WERI-Rb-1 (cell line): ENCODE data around the gene CRYBB3.

Source experiments
- DNase-seq: peaks from one replicate; pipeline ENCODE4 v3.0.0-alpha.2; 2020
- H3K27ac ChIP-seq: fragments of 250-450 bp; sonication (Bioruptor Pico); 2 replicates; pipeline ENCODE4 v1.5.1; 2020; ENCODE audit warnings: mild to moderate bottlenecking, moderate library complexity
- H3K27me3 ChIP-seq: fragments of 250-450 bp; sonication (Bioruptor Pico); 2 replicates; pipeline ENCODE4 v1.5.1; 2021; ENCODE audit warnings: mild to moderate bottlenecking, low read depth, moderate library complexity; ENCODE audit not compliant: insufficient read depth, severe bottlenecking
- H3K36me3 ChIP-seq: fragments of 250-450 bp; sonication (Bioruptor Pico); 2 replicates; pipeline ENCODE4 v1.5.1; 2020; ENCODE audit warnings: mild to moderate bottlenecking, moderate library complexity
- H3K4me3 ChIP-seq: 2 replicates; pipeline ENCODE4 v1.5.1; 2011; ENCODE audit warnings: low read depth, mild to moderate bottlenecking, control low read depth, low read length
- H3K9me3 ChIP-seq: fragments of 250-450 bp; sonication (Bioruptor Pico); 2 replicates; pipeline ENCODE4 v1.5.1; 2021; ENCODE audit warnings: mild to moderate bottlenecking, moderate library complexity; ENCODE audit not compliant: severe bottlenecking
- TF ChIP-seq, protein P1 (sequence below): IDR thresholded peaks from 2 replicates; pipeline ENCODE4 v1.5.1; 2011; ENCODE audit warnings: low read depth, mild to moderate bottlenecking, control low read depth, inconsistent platforms, low read length

Gene CRYBB3

GRCh38 chr22:25160120-25160996 lies 39.3 kb upstream of the CRYBB3 start:
- TF ChIP-seq, protein P1, sequence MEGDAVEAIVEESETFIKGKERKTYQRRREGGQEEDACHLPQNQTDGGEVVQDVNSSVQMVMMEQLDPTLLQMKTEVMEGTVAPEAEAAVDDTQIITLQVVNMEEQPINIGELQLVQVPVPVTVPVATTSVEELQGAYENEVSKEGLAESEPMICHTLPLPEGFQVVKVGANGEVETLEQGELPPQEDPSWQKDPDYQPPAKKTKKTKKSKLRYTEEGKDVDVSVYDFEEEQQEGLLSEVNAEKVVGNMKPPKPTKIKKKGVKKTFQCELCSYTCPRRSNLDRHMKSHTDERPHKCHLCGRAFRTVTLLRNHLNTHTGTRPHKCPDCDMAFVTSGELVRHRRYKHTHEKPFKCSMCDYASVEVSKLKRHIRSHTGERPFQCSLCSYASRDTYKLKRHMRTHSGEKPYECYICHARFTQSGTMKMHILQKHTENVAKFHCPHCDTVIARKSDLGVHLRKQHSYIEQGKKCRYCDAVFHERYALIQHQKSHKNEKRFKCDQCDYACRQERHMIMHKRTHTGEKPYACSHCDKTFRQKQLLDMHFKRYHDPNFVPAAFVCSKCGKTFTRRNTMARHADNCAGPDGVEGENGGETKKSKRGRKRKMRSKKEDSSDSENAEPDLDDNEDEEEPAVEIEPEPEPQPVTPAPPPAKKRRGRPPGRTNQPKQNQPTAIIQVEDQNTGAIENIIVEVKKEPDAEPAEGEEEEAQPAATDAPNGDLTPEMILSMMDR = no peak
- no peaks in the 10 kb centered on the region for H3K27me3 ChIP-seq

DNA sequence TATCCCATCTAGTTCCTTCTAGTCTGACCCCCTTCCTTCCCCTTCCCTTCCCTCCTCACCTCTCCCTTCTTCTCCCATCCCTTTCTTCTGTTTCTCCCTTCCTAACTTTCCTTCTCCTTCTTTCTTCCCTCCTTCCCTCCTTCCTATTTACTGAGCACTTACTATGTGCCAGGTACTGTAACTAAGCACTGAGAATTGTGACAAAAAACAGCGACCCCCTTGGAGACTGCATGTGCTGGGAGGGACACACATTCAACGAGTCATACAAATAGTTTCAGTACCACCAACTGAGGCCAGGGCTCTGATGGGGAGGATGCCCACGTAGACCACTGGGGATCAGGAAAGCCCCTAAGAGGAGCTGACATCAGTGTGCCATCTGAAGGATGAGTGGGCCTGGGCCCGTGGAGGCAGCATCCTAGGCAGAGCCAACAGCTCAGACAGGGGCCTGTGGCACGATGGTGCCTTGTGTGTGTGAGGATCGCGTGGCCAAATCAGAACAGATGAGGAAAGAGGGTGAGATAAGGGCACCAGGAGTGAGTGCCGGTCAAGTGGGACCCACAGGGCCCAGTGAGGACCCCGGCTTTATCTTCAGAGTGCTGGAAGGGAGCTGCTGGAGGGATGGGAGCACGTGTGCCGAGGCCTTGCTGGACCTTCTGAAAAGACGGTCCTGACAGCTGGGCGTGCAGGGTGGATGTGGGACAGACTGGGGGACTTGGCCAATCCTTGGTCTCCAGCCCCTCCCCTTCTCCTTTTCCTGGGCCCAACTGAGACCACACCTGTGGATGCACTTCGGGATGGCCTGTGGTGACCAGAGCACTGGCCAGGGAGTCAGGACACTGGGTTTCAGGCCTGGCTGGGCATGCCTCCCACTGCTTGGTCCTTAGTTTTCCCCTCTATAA lies 38.4 kb upstream of the CRYBB3 start:
- Histone ChIP-seq H3K4me3 (no peak overlapping the region), H3K9me3 (no peaks in the 10 kb centered on the region), H3K27me3 (no peaks in the 10 kb centered on the region), H3K36me3 (no peaks in the 10 kb centered on the region), H3K27ac (no peak overlapping the region)
- TF ChIP-seq, protein P1 = no peak
- DNase-seq = no peak

More at GRCh38 chr22:25160120-25160996, 39.3 kb upstream of the CRYBB3 start:
- DNase-seq = no peak
- Histone ChIP-seq H3K4me3 (no peak overlapping the region), H3K9me3 (no peaks in the 10 kb centered on the region), H3K27ac (no peak overlapping the region), H3K36me3 (no peaks in the 10 kb centered on the region)

DNA sequence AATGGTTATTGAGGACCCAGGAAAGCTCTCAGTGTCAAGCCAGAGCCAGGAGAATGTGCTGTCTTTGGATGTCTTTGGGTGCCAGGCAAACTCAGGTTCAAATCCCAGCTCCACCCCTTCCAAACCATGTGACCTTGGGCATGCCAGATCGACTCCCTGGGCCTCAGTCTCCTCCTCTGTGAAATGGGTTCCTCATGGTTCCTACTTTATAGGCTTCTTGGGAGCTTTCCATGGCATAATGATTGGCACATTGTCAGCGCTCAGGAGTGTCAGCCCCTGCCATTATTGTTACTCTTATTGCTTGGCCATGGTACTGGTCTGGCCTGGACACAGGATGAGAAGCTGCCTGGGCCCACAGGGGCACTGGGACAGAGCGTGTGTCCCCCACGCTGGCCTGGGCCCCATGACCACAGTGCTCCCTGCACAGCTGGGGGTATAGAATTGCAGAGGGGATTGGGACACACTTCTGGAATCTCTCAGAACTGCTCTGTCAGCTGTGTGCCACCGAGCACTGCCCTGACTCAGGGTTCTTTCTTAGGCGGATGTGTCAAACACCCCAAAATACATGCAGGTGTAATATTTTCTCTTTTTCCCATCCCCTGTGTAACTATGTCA lies 37.6 kb upstream of the CRYBB3 start:
- TF ChIP-seq, protein P1 = no peak
- Histone ChIP-seq H3K27me3 (no peaks in the 10 kb centered on the region), H3K36me3 (no peaks in the 10 kb centered on the region), H3K4me3 (no peak overlapping the region), H3K9me3 (no peaks in the 10 kb centered on the region), H3K27ac (no peak overlapping the region)
- DNase-seq = no peak

DNA sequence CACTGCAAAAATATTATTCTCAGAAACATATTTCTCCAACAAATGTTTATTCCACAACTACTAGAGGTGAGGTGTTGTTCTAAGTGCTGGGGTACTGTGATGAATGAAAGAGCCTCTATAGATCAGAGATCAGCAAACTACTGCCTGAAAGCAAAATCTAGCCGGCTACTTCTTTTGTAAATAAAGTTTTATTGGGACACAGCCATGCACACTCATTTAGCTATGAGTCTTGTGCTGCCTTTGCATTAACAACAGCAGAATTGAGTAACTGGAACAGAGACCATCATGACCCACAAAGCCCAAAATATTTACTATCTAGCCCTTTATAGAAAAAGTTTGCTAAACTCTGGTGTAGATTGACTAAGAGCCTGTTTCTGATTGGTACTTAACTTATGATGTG lies 37.1 kb upstream of the CRYBB3 start:
- no peak for DNase-seq
- Histone ChIP-seq H3K36me3 (no peaks in the 10 kb centered on the region), H3K27me3 (no peaks in the 10 kb centered on the region), H3K9me3 (no peaks in the 10 kb centered on the region), H3K4me3 (no peak overlapping the region), H3K27ac (no peak overlapping the region)
- TF ChIP-seq, protein P1 = no peak

- Histone ChIP-seq H3K4me3 (no peak overlapping the region), H3K27me3 (no peaks in the 10 kb centered on the region), H3K36me3 (no peaks in the 10 kb centered on the region), H3K27ac (no peak overlapping the region), H3K9me3 (no peaks in the 10 kb centered on the region)
- no peak for DNase-seq
- TF ChIP-seq, protein P1 = no peak
Measured at GRCh38 chr22:25165785-25166184, 33.9 kb upstream of the CRYBB3 start.
